ENCODE measurements around the gene IL19.

GRCh38 chr1:206722751-206723461, 47.7 kb upstream of the IL19 start:
- TF ChIP-seq POLR2A (IDR thresholded peaks at IDR 0.05; ENCODE audit: low read depth, low read length) (no peak), PAX5 (IDR thresholded peaks at IDR 0.05; ENCODE audit: insufficient read depth, low read length, severe bottlenecking) (no peak), POLR2AphosphoS5 (IDR thresholded peaks at IDR 0.05; ENCODE audit: low read depth, low read length) (no peak), TAF1 (IDR thresholded peaks at IDR 0.05; ENCODE audit: low read depth, low read length) (no peak)
